HPDE6-E6E7 (cell line): ENCODE data around the gene ACTL10.
"Not testable (repeated sequence)": the region's sequence is repeated elsewhere in the genome, so short reads cannot be mapped to it uniquely, and the experiment has no call there.

Experiments used
- DNase-seq: peaks from one replicate; pipeline ENCODE4 v3.0.0; 2011; ENCODE audit warnings: missing footprints; ENCODE audit errors: extremely low spot score

The ACTL10 gene

DNA sequence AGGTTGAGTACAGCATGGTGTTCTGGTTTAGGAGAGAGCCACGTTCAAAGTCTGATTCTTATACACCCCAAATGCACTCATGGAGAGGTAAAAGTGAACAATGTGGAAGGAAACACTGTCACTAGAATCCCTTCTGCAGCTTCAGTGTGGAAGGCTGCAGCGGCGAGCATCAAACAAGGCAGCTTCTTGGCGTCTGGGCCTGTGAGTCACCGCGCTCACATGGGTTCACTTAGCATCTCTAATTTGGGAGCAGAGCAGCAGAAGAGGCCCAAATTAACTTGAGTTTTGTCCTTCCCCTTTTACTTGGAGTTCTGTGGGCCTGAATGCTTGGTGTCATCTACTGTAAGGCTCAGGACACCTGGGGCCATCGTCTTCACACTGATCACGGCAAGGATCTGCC lies 30.4 kb downstream of the ACTL10 start:
- no peak for DNase-seq

DNA sequence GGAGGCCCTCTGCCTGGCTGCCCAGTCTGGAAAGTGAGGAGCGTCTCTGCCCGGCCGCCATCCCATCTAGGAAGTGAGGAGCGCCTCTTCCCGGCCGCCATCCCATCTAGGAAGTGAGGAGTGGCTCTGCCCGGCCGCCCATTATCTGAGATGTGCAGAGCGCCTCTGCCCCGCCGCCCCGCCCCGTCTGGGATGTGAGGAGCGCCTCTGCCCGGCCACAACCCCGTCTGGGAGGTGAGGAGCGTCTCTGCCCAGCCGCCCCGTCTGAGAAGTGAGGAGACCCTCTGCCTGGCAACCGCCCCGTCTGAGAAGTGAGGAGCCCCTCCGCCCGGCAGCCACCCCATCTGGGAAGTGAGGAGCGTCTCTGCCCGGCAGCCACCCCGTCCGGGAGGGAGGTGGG lies 32.2 kb downstream of the ACTL10 start:
- not testable (repeated sequence) for DNase-seq

DNA sequence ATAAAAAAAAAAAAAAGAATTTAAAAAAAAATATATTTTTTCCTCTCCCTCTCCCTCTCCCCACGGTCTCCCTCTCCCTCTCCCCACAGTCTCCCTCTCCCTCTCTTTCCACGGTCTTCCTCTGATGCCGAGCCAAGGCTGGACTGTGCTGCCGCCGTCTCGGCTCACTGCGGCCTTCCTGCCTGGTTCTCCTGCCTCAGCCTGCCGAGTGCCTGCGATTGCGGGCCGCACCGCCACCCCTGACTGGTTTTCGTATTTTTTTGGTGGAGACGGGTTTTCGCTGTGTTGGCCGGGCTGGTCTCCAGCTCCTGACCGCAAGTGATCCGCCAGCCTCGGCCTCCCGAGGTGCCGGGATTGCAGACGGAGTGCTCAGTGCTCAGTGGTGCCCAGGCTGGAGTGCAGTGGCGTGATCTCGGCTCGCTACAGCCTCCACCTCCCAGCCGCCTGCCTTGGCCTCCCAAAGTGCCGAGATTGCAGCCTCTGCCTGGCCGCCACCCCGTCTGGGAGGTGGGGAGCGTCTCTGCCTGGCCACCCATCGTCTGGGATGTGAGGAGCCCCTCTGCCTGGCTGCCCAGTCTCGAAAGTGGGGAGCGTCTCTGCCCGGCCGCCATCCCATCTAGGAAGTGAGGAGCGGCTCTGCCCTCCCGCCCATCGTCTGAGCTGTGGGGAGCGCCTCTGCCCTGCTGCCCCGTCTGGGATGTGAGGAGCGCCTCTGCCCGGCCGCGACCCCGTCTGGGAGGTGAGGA lies 34.1 kb downstream of the ACTL10 start:
- DNase-seq = not testable (repeated sequence)

DNA sequence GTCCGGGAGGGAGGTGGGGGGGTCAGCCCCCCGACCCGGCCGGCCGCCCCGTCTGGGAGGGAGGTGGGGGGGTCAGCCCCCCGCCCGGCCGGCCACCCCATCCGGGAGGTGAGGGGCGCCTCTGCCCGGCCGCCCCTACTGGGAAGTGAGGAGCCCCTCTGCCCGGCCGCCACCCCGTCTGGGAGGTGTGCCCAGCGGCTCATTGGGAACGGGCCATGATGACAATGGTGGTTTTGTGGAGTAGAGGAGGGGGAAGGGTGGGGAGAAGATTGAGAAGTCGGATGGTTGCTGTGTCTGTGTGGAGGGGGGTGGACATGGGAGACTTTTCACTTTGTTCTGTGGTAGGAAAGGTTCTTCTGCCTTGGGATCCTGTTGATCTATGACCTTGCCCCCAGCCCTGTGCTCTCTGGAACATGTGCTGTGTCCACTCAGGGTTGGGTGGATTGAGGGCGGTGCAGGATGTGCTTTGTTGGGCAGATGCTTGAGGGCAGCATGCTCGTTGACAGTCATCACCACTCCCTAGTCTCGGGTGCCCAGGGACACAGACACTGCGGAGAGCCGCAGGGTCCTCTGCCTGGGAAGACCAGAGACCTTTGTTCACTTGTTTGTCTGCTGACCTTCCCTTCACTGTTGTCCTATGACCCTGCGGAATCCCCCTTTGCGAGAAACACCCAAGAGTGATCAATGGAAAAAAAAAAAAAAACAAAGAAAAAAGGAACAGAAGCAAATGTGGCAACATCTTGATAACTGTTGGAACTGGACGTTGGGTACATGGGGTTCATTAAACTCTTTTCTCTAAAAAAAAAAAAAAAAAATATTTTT lies 35.1 kb downstream of the ACTL10 start:
- no peak for DNase-seq

DNA sequence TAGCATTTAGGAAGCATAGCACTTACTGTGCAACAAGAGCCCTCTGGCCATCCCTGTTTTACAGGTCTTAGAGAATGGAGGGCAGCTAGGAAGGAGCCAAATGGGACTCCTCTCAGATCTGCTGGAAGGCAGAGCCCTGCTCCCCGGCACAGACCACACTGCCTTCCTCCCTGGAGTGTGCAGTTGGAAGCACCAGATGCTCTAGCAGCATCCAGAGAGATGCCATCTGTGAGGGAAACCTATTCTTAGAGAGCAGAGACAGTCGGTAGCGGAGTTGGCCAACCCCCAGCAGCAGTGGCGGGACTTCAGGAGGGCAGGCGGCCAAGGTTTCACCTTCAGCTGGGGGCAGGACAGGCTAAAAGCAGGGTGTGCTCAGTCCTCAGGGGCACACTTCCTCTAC lies 36.1 kb downstream of the ACTL10 start:
- no peak for DNase-seq

DNA sequence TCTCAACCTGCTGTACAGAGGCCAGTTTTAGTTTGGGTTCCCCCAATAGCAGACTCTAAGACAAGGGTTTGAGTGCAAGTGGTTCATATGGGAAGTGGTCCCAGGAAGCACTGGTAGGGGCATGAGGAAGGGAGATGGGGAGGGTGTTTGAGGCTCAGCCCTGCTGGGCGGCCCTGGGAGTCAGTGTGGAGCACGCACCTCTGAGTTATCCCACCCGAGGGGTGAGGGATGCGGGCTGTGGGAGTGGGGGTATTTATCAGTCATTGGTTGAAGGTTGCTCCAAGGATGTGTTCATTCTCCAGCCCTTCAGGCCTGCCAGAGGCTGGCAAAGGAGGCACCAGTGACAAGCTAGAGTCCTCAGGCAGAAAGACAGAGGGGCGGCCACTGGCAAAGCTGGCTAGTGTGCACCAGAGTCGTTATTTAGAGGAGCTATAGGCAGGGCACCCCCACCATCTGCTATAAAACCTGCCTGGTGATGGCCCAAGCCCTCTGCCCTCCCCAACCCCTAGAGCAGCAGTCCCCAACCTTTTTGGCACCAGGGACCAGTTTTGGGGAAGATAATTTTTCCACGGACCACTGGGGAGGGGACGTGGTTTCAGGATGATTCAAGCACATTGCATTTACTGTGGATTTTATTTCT lies 36.9 kb downstream of the ACTL10 start:
- DNase-seq = no peak

DNA sequence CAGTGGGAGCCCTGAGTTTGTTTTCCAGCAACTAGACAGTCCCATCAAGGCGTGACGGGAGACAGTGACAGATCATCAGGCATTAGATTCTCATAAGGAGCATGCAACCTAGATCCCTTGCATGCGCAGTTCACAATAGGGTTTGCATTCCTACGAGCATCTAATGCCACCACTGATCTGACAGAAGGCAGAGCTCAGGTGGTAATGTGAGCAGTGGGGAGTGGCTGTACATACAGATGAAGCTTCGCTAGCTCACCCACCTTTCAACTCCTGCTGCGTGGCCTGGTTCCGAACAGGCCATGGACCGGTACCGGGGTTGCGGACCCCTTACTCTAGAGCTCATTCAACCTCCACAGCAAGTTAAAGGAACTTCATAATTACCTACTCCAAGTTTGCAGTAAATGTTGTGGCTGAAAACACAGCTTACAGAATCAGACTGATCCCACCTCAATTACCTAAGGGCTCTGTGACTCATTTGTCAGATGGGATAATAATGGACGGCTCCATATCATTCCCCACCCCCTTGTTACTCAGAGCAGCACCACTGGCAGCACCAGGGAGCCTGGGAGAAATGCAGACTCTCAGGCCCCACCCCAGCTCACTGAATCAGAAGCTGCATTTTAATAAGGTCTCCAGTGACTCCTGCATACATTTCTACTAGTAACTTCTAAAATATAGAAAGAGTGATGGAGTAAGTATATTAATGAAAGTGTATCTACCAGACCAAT lies 37.6 kb downstream of the ACTL10 start:
- DNase-seq = no peak

DNA sequence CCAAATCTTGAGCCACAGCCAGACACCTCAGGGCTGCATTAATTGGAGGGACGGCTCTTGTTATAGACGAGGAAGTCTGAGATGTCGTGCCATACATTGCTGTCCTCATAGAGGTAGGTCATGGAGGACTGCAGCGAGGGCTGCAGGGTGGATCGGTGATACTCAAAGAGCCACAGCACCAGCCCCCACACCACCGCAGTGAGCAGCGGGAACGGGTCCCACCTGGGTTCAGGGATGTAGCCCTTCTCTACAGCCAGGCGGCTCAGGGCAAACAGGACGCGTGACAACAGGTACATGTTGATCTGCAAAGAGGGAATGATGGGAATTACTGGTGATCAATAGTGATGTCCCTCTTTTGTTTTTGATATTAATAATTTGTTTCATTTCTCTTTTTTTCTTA lies 40.9 kb downstream of the ACTL10 start:
- DNase-seq = no peak

DNA sequence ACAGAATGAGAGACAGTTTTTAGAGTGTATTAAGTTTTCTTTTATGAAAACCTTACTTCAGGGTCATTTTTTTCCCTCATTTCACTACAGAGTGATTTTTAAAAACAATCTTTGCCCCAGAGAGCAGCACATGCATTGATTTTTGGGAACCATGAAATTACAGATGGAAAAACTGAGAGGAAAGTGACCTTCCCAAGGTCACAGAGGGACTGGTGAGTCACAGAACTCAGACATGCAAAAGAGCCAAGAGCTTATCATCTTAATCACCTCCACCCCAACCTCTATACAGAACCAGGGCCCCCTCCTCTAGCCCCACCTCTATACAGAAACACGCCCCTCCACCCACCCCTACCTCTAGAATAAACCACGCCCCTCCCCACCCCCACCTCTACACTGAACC lies 42.7 kb downstream of the ACTL10 start:
- DNase-seq = no peak

DNA sequence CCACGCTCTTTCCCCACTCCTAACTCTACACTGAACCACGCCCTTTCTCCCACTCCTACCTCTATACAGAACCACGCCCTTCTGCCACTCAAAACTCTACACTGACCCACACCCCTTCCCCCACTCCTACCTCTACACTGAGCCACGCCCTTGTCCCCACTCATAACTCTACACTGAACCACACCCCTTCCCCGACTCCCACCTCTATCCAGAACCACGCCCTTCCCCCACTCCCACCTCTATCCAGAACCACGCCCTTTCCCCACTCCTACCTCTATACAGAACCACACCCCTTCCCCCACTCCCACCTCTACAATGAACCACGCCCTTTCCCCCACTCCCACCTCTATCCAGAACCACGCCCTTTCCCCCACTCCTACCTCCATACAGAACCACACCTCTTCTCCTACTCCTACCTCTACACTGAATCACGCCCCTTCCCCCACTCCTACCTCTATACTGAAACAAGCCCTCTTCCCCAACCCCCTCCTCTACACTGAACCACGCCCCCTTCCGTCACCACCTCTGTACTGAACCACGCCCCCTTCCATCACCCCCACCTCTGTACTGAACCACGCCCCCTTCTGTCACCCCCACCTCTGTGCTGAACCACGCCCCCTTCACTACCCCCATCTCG lies 43.3 kb downstream of the ACTL10 start:
- no peak for DNase-seq

DNA sequence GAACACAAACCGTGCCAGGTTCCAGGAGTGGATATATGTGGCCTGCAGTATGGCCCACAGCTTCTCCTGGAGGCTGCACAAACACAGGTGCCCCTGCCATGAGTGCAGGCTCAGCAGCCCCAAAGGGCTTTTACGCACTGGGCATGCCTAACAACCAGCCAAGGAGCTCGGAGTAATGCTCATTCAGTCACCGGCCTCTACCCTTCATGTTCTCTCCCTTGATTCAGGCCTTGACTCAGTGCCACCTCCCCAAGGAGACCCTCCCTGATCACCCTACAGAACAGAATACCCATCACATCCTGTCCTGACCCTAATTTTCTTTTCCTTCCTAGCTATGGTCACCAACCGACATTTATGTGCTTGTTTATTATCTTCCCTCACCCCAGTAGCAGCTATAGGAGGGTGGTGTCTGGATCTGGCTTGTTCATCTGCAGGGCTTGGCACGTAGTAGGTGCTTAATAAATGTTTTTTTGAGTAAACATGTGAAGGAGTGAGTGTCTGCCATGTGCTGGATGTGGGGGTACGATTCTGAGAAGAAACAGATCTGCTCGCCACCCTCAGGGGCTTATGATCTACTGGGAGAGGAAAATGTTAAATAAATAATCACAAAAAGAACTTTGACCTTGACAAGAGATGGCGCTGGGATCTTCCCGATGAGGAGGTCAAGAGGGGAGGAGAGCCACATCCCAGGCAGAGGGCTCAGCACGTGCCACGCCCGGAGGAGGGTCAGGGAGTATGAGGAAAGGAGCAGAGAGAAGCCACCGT lies 44.1 kb downstream of the ACTL10 start:
- DNase-seq = no peak

DNA sequence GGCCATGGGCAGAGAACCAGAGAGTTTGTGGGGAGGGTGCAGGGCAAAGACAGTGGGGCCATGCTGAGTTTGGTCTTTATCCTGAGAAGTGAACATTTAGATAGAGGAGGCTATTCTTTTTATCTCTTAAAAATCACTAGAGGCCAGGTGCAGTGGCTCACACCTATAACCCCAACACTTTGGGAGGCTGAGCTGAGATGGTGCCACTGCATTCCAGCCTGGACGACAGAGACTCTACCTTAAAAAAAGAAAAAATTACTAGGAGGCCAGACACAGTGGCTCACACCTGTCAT lies 44.6 kb downstream of the ACTL10 start:
- no peak for DNase-seq

DNA sequence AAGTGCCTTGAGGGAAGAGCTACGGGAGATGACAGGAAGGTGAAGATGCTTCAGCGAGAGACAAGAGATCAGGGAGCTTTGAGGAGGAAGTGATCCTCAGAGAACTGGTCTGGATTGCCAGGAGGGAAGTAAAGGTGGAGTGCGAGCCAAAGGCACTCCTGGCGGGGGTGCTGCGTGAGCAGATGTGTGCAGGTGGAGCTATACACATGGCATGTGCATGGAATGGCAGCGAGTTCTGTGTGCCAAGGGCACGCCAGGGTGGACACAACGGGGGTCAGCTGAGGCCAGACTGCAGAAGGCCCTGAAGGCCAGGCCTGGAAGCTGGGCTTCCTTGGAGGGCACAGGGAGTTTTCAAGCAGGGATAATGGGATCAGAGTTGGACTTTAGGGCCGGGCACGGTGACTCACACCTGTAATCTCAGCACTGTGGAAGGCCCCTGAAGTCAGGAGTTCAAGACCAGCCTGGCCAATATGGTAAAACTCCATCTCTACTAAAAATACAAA lies 47.2 kb downstream of the ACTL10 start:
- DNase-seq = no peak

DNA sequence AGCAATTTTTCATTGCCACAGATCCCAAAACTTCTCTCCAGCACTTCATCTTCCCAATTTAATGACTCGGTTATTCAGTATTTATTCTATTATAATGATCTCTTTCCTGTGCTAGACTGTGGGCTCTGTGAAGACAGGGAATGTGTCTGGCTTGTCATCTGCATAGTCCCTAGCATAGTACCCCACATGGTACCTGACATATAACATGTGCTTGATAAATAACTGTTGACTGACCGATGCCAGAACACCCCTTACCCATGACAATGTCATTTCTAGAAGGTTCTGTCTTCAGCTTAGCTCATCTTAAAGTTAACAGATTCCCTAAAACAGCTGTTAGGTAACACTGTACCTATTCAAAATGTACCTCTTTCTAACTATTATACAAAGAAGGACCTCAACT lies 49.8 kb downstream of the ACTL10 start:
- DNase-seq = no peak
